Spleen (tissue), 11 donors: ENCODE measurements around the gene SUSD3. TPM values are rescaled to one million over a fixed set of nuclear protein-coding genes. Genes with fewer than 3 reads are reported as not detected.
"Not testable (repeated sequence)": the region's sequence is repeated elsewhere in the genome, so short reads cannot be mapped to it uniquely, and the experiment has no call there.

Source experiments
- DNase-seq: peaks from one replicate; pipeline ENCODE4 v3.0.0-alpha.2; 2020
- H3K27ac ChIP-seq, 8 donors: fragments of 200-600 bp; sonication (generic) in 7 of 8; 1 replicate in 4 of 8; 2 replicates in 4 of 8; pipeline versions ENCODE4 v1.5.0 to v1.8.0; 2016 to 2021; ENCODE audit warnings: inconsistent platforms in 4 of 8, mild to moderate bottlenecking in 4 of 8, moderate library complexity in 1 of 8
- H3K27me3 ChIP-seq, 7 donors: fragments of 200-600 bp; sonication (generic) in 6 of 7; replicated peaks in 1 of 7; 1 replicate in 4 of 7; 2 replicates in 3 of 7; pipeline versions ENCODE4 v1.5.0 to v1.8.0; 2016 to 2021; ENCODE audit warnings: inconsistent platforms in 3 of 7, mild to moderate bottlenecking in 1 of 7
- H3K36me3 ChIP-seq, 6 donors: fragments of 200-600 bp; sonication (generic) in 5 of 6; 1 replicate in 4 of 6; 2 replicates in 2 of 6; pipeline versions ENCODE4 v1.5.0 to v1.8.0; 2016 to 2021; ENCODE audit warnings: inconsistent platforms in 2 of 6
- H3K4me1 ChIP-seq, 6 donors: fragments of 200-600 bp; sonication (generic) in 5 of 6; 1 replicate in 3 of 6; 2 replicates in 3 of 6; pipeline versions ENCODE4 v1.5.0 to v1.8.0; 2016 to 2021; ENCODE audit warnings: inconsistent platforms in 3 of 6
- H3K4me3 ChIP-seq, 8 donors: fragments of 200-600 bp; sonication (generic) in 7 of 8; 1 replicate in 4 of 8; 2 replicates in 4 of 8; pipeline versions ENCODE4 v1.5.0 to v1.8.0; 2016 to 2021; ENCODE audit warnings: inconsistent platforms in 4 of 8, mild to moderate bottlenecking in 4 of 8, moderate library complexity in 2 of 8
- H3K9me3 ChIP-seq, 8 donors: fragments of 200-600 bp; sonication (generic) in 7 of 8; 1 replicate in 4 of 8; 2 replicates in 4 of 8; pipeline versions ENCODE4 v1.5.0 to v1.8.0; 2016 to 2021; ENCODE audit warnings: inconsistent platforms in 4 of 8
- POLR2A ChIP-seq, 3 donors: fragments of 450-650 bp; IDR thresholded peaks; one replicate each; pipeline ENCODE4 v1.5.1; 2017; ENCODE audit warnings: antibody characterized with exemption in 3 of 3, mild to moderate bottlenecking in 1 of 3
- POLR2AphosphoS5 ChIP-seq, 3 donors: sonication (generic); formaldehyde crosslinking; IDR thresholded peaks; one replicate each; pipeline ENCODE4 v1.5.1; 2017; ENCODE audit warnings: antibody characterized with exemption in 3 of 3
- WGBS, 5 donors: extraction: QIAGEN DNeasy Blood & Tissue Kit in 3 of 5; methylation state at CpG; one replicate each; pipeline versions ENCODE4 v1.1.5 to v1.1.7; 2013 to 2018; 5-methylcytosine and 5-hydroxymethylcytosine counted together
- intact Hi-C: fragments of 100-400 bp; cut with DNase I; formaldehyde crosslinking; loops from one replicate; pipeline ENCODE4 v1.15.0; 2023; ENCODE audit warnings: low total_unique reads
- polyA plus RNA-seq, 3 donors: library from polyadenylated mRNA; stranded (reverse); fragments of 200-250 nt; gene quantifications; one replicate each; pipeline ENCODE4 v1.2.1, GENCODE V29; 2013
- total RNA-seq, 7 donors: library from RNA; depleted of rRNA in 3 of 7; stranded (reverse); fragments of >200 nt in 3 of 7; fragmentation: NEBNext Ultra II Directional in 4 of 7; extraction: Animal tissue kit (Norgen Biotek cat#: 25700) in 4 of 7; gene quantifications; one replicate each; pipeline versions ENCODE4 v1.1.0 to v1.2.1, GENCODE V29; 2016 to 2021
- TF ChIP-seq, protein P1 (sequence below), 11 experiments: fragments of 200-600 bp in 7 of 11; fragments of 450-650 bp in 4 of 11; sonication (generic) in 4 of 11; IDR thresholded peaks in 8 of 11; conservative IDR thresholded peaks in 3 of 11; 1 replicate in 7 of 11; 2 replicates in 4 of 11; pipeline versions ENCODE4 v1.4.0 to v1.8.0; 2016 to 2021; ENCODE audit warnings: antibody characterized with exemption in 11 of 11, inconsistent platforms in 4 of 11, mild to moderate bottlenecking in 1 of 11
- donor health status: healthy with polysubstance abuse.
- donor health status: DM: no; HTN: no; CAD: no; lungs with moderate emphysema.
- donor health status: DM: no; HTN: no; CAD: no.
- donor health status: Bipolar disorder and iron deficiency.
- donor health status: healthy.
- donor health status: DM: no; HTN: no; CAD: no.
- donor health status: DM: yes; HTN: yes; CAD: no.

Gene SUSD3
- total and polyA plus RNA-seq, 10 donors: 27.6 to 68.8 (median 48.3) TPM

DNA sequence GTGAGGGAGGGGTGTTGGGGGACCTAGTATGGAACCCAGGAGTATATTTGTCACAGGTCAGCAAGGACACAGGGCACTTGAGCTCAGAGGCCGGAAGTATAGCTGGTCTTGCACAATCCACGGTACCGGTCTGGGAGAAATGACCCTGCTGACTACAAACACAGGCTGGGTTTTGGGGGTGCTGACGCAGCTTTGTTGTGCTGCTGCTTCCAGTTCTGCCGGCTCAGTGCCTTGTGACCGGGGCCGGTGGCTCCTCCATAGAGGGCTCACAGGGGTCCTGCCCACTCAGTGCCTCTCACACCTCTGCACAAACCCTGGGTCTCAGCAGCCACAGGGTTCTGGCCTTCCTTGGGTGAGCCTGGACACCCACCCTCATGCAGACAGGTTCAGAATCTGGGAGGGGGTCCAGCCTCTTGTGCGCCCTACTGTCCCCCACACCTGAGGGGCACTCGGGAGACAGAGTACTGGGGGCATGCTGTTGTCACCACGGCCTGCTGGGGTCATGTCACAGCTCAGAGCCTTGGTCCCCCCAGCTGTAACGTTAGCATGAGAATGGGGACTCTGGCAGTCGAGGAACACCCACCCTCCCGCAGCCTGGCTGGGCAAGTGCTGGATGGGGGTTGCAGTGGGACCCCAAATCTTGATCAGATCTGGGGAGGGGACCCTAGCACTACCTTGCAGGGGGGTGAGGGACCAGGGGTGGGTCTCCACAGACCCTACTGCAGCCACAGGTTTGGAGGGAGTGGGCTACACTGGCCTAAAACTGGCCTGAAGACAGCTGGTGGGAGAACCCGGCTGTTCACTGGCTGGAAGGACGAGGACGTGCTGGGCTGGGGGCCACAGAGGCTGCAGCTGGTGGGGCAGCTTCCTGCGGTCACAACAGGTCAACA, 57.8 kb downstream of the SUSD3 start:
- peak overlapping the region in 1 of 8 donors; percentile 60 for H3K4me3 ChIP-seq
- WGBS, 5 donors: 32 to 72% (median 48%) methylated on average over 11 to 17 of the region's 17 CpGs
- TF ChIP-seq POLR2A (IDR thresholded peaks at IDR 0.05) (no peak), POLR2AphosphoS5 (IDR thresholded peaks at IDR 0.05) (peak; percentile 79 to 89 (median 81))
- TF ChIP-seq, protein P1, sequence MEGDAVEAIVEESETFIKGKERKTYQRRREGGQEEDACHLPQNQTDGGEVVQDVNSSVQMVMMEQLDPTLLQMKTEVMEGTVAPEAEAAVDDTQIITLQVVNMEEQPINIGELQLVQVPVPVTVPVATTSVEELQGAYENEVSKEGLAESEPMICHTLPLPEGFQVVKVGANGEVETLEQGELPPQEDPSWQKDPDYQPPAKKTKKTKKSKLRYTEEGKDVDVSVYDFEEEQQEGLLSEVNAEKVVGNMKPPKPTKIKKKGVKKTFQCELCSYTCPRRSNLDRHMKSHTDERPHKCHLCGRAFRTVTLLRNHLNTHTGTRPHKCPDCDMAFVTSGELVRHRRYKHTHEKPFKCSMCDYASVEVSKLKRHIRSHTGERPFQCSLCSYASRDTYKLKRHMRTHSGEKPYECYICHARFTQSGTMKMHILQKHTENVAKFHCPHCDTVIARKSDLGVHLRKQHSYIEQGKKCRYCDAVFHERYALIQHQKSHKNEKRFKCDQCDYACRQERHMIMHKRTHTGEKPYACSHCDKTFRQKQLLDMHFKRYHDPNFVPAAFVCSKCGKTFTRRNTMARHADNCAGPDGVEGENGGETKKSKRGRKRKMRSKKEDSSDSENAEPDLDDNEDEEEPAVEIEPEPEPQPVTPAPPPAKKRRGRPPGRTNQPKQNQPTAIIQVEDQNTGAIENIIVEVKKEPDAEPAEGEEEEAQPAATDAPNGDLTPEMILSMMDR (IDR thresholded peaks at IDR 0.05 in 8 of 11, conservative IDR thresholded peaks at IDR 0.05 in 3 of 11): no peak
- H3K4me1 ChIP-seq: peaks cover 18 to 98% (median 63%) of the 10 kb centered on the region in 6 donors
- no peaks in the 10 kb centered on the region for H3K9me3 ChIP-seq
- peak; percentile 93 for DNase-seq
- peaks cover 0 to 47% (median 5%) of the 10 kb centered on the region in 6 donors for H3K36me3 ChIP-seq
- intact Hi-C loops: no loop called here
- no peaks in the 10 kb centered on the region for H3K27me3 ChIP-seq
- peak overlapping the region in 7 of 8 donors; percentile 82 to 96 (median 90) for H3K27ac ChIP-seq

DNA sequence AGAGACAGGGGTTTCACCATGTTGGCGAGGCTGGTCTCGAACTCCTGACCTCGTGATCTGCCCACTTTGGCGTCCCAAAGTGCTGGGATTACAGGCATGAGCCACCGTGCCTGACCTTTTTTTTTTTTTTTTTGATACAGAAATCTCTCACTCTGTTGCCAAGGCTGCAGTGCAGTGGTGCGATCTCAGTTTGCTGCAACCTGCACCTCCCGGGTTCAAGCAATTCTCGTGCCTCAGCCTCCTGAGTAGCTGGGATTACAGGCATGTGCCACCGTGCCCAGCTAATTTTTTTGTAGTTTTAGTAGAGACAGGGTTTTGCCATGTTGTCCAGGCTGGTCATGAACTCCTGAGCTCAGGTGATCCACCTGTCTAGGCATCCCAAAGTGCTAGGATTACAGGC, 59.0 kb downstream of the SUSD3 start:
- intact Hi-C loops, H3K9me3 ChIP-seq, H3K27me3 ChIP-seq, H3K4me3 ChIP-seq: not testable (repeated sequence)
- DNase-seq: peak; percentile 44
- H3K27ac ChIP-seq: peak overlapping the region in 6 of 8 donors; percentile 3 to 96 (median 66)
- H3K4me1 ChIP-seq: peaks cover 18 to 98% (median 62%) of the 10 kb centered on the region in 6 donors
- WGBS, 5 donors: 86 to 93% (median 90%) methylated on average over 8 to 9 of the region's 9 CpGs
- H3K36me3 ChIP-seq: peaks cover 0 to 47% (median 13%) of the 10 kb centered on the region in 6 donors

DNA sequence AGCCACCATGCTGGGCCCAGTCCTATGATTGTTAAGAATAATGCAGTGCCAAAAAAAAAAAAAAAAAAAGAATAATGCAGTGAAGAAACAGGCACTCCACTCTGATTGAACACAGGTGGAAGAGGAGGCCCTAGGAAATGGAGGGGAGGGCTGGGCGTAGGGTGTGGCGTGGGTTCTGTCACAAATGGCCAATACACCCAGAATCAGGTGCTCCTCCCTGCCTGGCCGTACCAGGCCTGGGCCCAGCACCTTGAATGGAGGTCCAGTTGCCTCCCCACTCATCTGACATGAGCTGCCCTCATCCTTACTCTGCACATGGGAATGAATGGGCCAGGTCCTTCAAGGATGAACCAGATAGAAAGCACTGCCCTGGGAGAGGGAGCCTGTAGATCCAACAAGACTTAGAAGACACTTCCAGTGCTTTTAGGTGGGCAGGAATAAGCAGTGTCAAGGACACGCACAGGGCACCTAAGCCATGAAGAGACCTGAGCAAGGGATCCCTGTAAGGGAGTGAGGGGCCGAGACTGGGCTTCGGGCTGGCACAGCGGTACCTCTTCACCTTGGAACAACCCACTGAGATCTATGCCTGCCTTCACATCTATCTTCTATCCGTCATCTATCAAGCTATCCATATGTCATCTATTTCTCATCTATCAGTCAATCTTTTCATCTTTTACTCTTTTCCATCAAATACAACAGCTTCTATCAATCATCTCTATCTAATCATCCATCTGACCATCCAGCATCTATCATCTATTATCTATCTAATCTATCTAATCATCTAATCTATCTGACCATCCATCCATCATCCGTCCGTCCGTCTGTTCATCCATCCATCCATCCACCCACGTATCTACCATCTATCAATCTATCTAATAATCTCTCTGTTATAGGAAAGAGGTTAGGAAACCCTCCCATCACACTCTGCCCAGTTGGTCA, 59.7 kb downstream of the SUSD3 start:
- TF ChIP-seq POLR2A (IDR thresholded peaks at IDR 0.05) (no peak), POLR2AphosphoS5 (IDR thresholded peaks at IDR 0.05) (peak in 1 of 3 donors; percentile 33)
- Histone ChIP-seq H3K27me3 (no peaks in the 10 kb centered on the region), H3K4me1 (peaks cover 15 to 98% (median 59%) of the 10 kb centered on the region in 6 donors), H3K36me3 (peaks cover 0 to 47% (median 17%) of the 10 kb centered on the region in 6 donors), H3K9me3 (no peaks in the 10 kb centered on the region), H3K27ac (peak overlapping the region in 6 of 8 donors; percentile 3 to 96 (median 90)), H3K4me3 (peak overlapping the region in 1 of 8 donors; percentile 55)
- DNase-seq: peak; percentile 67
- intact Hi-C loops: no loop called here
- 94 to 98% (median 95%) methylated on average over 12 of the region's 12 CpGs for WGBS, 5 donors

DNA sequence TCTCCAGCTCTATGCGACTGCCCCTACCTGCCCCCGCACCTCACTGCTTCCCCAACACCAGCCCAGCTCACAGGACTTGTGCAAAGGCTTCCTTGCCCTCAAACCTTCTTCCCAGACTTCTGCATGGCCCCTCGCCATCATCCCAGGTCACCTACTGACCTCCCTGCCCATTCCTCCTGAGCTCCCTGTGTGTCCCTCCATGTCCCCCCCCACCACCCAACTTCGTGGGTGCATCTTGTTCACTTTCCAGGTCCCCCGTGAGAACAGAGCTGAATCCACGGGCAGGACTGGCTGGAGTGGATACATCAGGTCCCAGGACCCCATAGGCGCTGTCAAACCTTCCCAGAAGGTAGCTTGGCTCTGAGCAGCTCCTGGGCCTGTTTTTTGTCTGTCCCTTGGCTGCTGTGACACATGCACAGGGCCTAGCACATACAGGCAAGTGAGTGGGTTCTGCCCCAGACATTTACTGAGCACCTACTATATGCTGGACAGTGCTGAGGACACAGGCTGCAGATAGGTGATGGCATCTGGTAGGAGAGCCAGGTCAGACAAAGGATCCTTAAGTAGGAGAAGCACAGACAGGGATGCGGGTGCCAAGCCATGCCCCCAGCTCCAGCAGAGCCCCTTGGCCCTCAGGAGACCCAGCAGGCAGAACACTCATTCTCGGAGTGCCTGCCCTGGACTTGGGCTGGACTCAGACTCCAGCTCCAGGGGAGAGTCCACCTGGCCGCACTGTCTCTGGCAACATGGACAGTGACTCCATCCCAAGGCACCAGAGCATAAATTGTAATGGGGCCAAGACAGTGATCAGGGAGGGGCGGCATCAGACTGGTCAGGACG, 60.6 kb downstream of the SUSD3 start:
- H3K27ac ChIP-seq: peak overlapping the region; percentile 50 to 96 (median 88)
- peaks cover 0 to 47% (median 23%) of the 10 kb centered on the region in 6 donors for H3K36me3 ChIP-seq
- no peaks in the 10 kb centered on the region for H3K9me3 ChIP-seq
- intact Hi-C loops: no loop called here
- DNase-seq: peak; percentile 76
- peaks cover 15 to 98% (median 58%) of the 10 kb centered on the region in 6 donors for H3K4me1 ChIP-seq
- 83 to 95% (median 89%) methylated on average over 9 to 12 of the region's 12 CpGs for WGBS, 5 donors
- no peak for TF ChIP-seq POLR2AphosphoS5 (IDR thresholded peaks at IDR 0.05)
- TF ChIP-seq, protein P1 (IDR thresholded peaks at IDR 0.05 in 8 of 11, conservative IDR thresholded peaks at IDR 0.05 in 3 of 11): no peak
- H3K4me3 ChIP-seq: peak overlapping the region in 1 of 8 donors; percentile 55
- no peaks in the 10 kb centered on the region for H3K27me3 ChIP-seq
